A673 (cell line): Measurements from ENCODE around the gene TNFRSF14.

Experiments used
- EZH2 ChIP-seq: fragments of 200-600 bp; sonication (generic); IDR thresholded peaks from 2 replicates; pipeline ENCODE4 v1.6.1; 2017; ENCODE audit warnings: borderline replicate concordance, low read depth, mild to moderate bottlenecking, mixed read lengths, antibody characterized with exemption, low read length; ENCODE audit not compliant: poor library complexity, severe bottlenecking
- TF ChIP-seq, protein P1 (sequence below): fragments of 300-800, 200-600 bp; sonication (generic); conservative IDR thresholded peaks from 2 replicates; pipeline ENCODE4 v1.5.1; 2017; ENCODE audit warnings: low read depth, mild to moderate bottlenecking, antibody characterized with exemption, low read length, moderate library complexity, mixed read lengths

DNA sequence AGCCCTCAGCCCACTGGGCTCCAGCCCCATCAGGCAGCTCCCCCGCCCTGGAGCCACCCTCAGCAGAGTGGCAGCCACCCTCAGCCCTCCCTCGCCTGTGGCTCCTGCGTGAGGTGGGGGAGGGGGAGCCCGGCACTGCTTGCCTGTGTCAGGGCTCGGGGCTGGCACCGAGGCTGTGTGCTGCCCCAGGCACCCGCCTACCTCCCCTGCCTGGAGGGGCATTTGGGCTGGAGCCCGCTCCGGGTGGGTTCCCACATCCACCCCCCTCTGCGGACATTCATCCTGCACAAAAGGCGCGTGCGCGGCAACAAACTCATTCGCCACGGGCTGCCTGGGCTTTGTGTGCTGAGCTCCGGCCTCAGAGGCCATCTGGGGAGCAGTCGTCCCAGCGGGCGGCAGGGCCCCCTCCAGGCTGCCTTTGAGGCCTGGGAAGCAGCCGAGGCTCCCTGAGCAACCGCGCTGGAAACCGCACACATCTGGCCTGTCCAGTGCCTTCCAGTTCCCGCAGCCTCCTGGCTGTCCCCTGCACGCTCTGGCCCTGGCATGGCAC lies 12.6 kb upstream of the TNFRSF14 start:
- TF ChIP-seq, protein P1, sequence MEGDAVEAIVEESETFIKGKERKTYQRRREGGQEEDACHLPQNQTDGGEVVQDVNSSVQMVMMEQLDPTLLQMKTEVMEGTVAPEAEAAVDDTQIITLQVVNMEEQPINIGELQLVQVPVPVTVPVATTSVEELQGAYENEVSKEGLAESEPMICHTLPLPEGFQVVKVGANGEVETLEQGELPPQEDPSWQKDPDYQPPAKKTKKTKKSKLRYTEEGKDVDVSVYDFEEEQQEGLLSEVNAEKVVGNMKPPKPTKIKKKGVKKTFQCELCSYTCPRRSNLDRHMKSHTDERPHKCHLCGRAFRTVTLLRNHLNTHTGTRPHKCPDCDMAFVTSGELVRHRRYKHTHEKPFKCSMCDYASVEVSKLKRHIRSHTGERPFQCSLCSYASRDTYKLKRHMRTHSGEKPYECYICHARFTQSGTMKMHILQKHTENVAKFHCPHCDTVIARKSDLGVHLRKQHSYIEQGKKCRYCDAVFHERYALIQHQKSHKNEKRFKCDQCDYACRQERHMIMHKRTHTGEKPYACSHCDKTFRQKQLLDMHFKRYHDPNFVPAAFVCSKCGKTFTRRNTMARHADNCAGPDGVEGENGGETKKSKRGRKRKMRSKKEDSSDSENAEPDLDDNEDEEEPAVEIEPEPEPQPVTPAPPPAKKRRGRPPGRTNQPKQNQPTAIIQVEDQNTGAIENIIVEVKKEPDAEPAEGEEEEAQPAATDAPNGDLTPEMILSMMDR = no peak
- no peak for TF ChIP-seq EZH2
